22Rv1 (cell line): ENCODE measurements around the gene FAM167B.

Experiments
- CTCF ChIP-seq: fragments of 450-650 bp; IDR thresholded peaks from 2 replicates; pipeline ENCODE4 v1.5.1; 2017; ENCODE audit warnings: mild to moderate bottlenecking
- ZFX ChIP-seq: fragments of 450-650 bp; IDR thresholded peaks from 2 replicates; pipeline ENCODE4 v1.6.1; 2017; ENCODE audit warnings: antibody characterized with exemption, borderline replicate concordance

- TF ChIP-seq CTCF, result no peak
- no peak for TF ChIP-seq ZFX
Measured at GRCh38 chr1:32232558-32233304, 14.3 kb upstream of the FAM167B start.
